Panc1 (cell line): Measurements from ENCODE around the gene SLC13A3. TPM values are rescaled to one million over a fixed set of nuclear protein-coding genes. Genes with fewer than 3 reads are reported as not detected.

ENCODE experiments used
- ATAC-seq: fragments of 200-7000 bp; cut with Tn5 transposase; 2 replicates; pipeline ENCODE4 v1.9.1; 2020; ENCODE audit warnings: mild to moderate bottlenecking, moderate library complexity
- BruUV-seq: library from RNA; stranded (reverse); fragments of 400-500 nt; replicated peaks from 2 replicates; lab custom pipeline; 2021; lab: Mats Ljungman, UMichigan
- CTCF ChIA-PET: fragments of 300-600 bp; sonication (Branson Sonifier 250); formaldehyde crosslinking; loops from one replicate; lab custom pipeline; 2022; ENCODE audit warnings: antibody characterized with exemption; lab: Charles Lee
- POLR2A ChIA-PET: fragments of 300-600 bp; sonication (Branson Sonifier 250); formaldehyde crosslinking; loops from one replicate; lab custom pipeline; 2022; ENCODE audit warnings: antibody characterized with exemption; lab: Charles Lee
- DNase-seq: peaks from one replicate; pipeline ENCODE4 v3.0.0-alpha.2; 2010; ENCODE audit warnings: low read depth, low spot score
- H3K27ac ChIP-seq: 2 replicates; pipeline ENCODE4 v1.5.1; 2011; ENCODE audit warnings: mild to moderate bottlenecking, low read length, inconsistent platforms
- H3K27me3 ChIP-seq: fragments of 200-500 bp; sonication (Bioruptor generic); 2 replicates; pipeline ENCODE4 v1.6.0; 2014; ENCODE audit warnings: low read length, inconsistent platforms; ENCODE audit not compliant: control insufficient read depth, insufficient read depth
- H3K36me3 ChIP-seq: fragments of 200-500 bp; sonication (Bioruptor generic); 2 replicates; pipeline ENCODE4 v1.5.1; 2014; ENCODE audit warnings: inconsistent platforms, mild to moderate bottlenecking, low read length, moderate library complexity; ENCODE audit not compliant: control insufficient read depth, insufficient read depth
- H3K4me1 ChIP-seq: 2 replicates; pipeline ENCODE4 v1.5.1; 2011; ENCODE audit warnings: inconsistent platforms, mild to moderate bottlenecking, low read length, moderate library complexity; ENCODE audit not compliant: control insufficient read depth, insufficient read depth
- H3K4me3 ChIP-seq, 2 experiments: 2 replicates each; pipeline ENCODE4 v1.5.1; 2011 to 2012; ENCODE audit warnings: low read depth in 2 of 2, low read length in 2 of 2, mild to moderate bottlenecking in 2 of 2, inconsistent platforms in 1 of 2, moderate library complexity in 1 of 2
- H3K9me3 ChIP-seq: fragments of 200-500 bp; sonication (Bioruptor generic); 2 replicates; pipeline ENCODE4 v1.5.1; 2014; ENCODE audit warnings: low read depth, mild to moderate bottlenecking, inconsistent platforms, low read length, moderate library complexity; ENCODE audit not compliant: control insufficient read depth, insufficient read depth
- POLR2AphosphoS5 ChIP-seq: IDR thresholded peaks from 2 replicates; pipeline ENCODE4 v1.6.1; 2012; ENCODE audit warnings: mild to moderate bottlenecking, low read depth, low read length, moderate library complexity
- SIN3A ChIP-seq: IDR thresholded peaks from 2 replicates; pipeline ENCODE4 v1.6.1; 2012; ENCODE audit warnings: low read depth, mild to moderate bottlenecking, low read length, moderate library complexity, borderline replicate concordance; ENCODE audit not compliant: insufficient read depth
- TCF7L2 ChIP-seq: IDR thresholded peaks from 2 replicates; pipeline ENCODE4 v1.6.1; 2011; ENCODE audit warnings: mild to moderate bottlenecking, low read depth, low read length, inconsistent platforms
- in situ Hi-C: cut with HindIII; loops from 2 replicates; pipeline ENCODE4 v1.10.0; 2016; ENCODE audit warnings: low sequenced_read_pairs, low pct_unique_long_range_greater_than_20kb
- intact Hi-C: fragments of 100-400 bp; cut with micrococcal nuclease; formaldehyde crosslinking; loops from one replicate; pipeline ENCODE4 v1.10.0; 2022; ENCODE audit not compliant: unreplicated experiment
- total RNA-seq: library from RNA; stranded (reverse); gene quantifications from one replicate; pipeline ENCODE4 v1.2.1, GENCODE V29; 2021; ENCODE audit not compliant: unreplicated experiment
- TF ChIP-seq, protein P1 (sequence below): fragments of 450-650 bp; IDR thresholded peaks from 2 replicates; pipeline ENCODE4 v1.5.1; 2017; ENCODE audit warnings: mild to moderate bottlenecking
- TF ChIP-seq, protein P2 (sequence below), 2 experiments: IDR thresholded peaks; 2 replicates each; pipeline ENCODE4 v1.6.1; 2011 to 2012; ENCODE audit warnings: low read depth in 2 of 2, control low read depth in 1 of 2, low read length in 1 of 2, mild to moderate bottlenecking in 1 of 2, moderate library complexity in 1 of 2; ENCODE audit not compliant: insufficient read depth in 1 of 2

Gene SLC13A3
- total RNA-seq, 1 experiment from 2014 or later = 0.31 TPM

DNA sequence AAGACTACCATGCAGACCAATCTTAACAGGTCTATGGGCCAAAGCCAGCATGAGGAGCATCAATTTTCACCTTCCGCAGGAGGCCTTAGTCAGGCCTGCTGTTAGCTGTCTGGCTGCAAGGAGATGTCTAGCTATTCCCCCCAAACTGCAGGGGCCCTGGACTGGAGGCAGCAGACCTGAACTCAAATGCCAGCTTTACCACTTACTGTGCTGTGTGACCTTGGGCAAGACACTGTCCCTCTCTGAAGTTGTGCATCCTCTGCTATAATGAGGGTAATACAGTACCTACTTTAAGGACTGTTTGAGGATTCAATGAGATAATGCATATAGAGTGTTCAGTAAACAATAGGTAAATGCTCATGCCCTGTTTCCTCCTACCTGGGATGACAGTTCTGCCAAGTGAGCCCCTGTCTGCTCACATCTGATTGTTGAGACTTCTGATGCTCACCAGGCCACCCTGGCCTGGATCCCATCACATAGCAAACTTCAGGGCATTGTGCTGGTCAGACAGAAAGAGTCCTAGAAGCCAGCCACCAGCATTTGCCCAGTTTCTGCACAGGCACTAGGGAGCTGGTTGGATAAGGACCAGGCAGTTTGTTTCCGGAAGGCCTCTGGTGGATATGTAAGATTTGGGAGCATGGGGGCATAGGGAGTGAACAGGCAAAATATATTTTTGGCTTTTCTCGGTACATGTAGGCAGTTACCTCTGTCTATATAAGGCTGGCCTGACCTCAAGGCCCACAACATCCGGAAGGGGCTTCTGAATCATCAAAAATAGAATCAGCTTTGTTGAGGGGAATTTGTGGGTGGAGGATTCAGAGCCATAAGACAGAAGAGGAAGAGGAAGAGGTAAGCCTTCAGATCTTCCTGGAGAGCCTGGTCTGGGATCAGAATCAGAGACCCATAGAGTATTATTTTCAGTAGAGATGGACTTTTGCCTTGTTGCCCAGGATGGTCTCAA is 98.5 kb downstream of the SLC13A3 start:
- Histone ChIP-seq H3K36me3 (no peaks in the 10 kb centered on the region), H3K27ac (no peak overlapping the region), H3K4me3 (no peak overlapping the region), H3K4me1 (no peaks in the 10 kb centered on the region), H3K9me3 (no peaks in the 10 kb centered on the region), H3K27me3 (peaks cover 3% of the 10 kb centered on the region)
- intact Hi-C loops (no loop called here), in situ Hi-C loops (no loop called here)
- ATAC-seq (no peak), DNase-seq (no peak)
- TF ChIP-seq SIN3A (no peak), POLR2AphosphoS5 (no peak), TCF7L2 (no peak)
- TF ChIP-seq, protein P1, sequence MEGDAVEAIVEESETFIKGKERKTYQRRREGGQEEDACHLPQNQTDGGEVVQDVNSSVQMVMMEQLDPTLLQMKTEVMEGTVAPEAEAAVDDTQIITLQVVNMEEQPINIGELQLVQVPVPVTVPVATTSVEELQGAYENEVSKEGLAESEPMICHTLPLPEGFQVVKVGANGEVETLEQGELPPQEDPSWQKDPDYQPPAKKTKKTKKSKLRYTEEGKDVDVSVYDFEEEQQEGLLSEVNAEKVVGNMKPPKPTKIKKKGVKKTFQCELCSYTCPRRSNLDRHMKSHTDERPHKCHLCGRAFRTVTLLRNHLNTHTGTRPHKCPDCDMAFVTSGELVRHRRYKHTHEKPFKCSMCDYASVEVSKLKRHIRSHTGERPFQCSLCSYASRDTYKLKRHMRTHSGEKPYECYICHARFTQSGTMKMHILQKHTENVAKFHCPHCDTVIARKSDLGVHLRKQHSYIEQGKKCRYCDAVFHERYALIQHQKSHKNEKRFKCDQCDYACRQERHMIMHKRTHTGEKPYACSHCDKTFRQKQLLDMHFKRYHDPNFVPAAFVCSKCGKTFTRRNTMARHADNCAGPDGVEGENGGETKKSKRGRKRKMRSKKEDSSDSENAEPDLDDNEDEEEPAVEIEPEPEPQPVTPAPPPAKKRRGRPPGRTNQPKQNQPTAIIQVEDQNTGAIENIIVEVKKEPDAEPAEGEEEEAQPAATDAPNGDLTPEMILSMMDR = no peak
- TF ChIP-seq, protein P2, sequence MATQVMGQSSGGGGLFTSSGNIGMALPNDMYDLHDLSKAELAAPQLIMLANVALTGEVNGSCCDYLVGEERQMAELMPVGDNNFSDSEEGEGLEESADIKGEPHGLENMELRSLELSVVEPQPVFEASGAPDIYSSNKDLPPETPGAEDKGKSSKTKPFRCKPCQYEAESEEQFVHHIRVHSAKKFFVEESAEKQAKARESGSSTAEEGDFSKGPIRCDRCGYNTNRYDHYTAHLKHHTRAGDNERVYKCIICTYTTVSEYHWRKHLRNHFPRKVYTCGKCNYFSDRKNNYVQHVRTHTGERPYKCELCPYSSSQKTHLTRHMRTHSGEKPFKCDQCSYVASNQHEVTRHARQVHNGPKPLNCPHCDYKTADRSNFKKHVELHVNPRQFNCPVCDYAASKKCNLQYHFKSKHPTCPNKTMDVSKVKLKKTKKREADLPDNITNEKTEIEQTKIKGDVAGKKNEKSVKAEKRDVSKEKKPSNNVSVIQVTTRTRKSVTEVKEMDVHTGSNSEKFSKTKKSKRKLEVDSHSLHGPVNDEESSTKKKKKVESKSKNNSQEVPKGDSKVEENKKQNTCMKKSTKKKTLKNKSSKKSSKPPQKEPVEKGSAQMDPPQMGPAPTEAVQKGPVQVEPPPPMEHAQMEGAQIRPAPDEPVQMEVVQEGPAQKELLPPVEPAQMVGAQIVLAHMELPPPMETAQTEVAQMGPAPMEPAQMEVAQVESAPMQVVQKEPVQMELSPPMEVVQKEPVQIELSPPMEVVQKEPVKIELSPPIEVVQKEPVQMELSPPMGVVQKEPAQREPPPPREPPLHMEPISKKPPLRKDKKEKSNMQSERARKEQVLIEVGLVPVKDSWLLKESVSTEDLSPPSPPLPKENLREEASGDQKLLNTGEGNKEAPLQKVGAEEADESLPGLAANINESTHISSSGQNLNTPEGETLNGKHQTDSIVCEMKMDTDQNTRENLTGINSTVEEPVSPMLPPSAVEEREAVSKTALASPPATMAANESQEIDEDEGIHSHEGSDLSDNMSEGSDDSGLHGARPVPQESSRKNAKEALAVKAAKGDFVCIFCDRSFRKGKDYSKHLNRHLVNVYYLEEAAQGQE (IDR thresholded peaks at IDR 0.05; ENCODE audit: insufficient read depth in 1 of 2, low read depth in 2 of 2, low read length in 1 of 2) = no peak
- ChIA-PET POLR2A (no interaction called here), CTCF (no interaction called here)
- no TSS peak for BruUV-seq

DNA sequence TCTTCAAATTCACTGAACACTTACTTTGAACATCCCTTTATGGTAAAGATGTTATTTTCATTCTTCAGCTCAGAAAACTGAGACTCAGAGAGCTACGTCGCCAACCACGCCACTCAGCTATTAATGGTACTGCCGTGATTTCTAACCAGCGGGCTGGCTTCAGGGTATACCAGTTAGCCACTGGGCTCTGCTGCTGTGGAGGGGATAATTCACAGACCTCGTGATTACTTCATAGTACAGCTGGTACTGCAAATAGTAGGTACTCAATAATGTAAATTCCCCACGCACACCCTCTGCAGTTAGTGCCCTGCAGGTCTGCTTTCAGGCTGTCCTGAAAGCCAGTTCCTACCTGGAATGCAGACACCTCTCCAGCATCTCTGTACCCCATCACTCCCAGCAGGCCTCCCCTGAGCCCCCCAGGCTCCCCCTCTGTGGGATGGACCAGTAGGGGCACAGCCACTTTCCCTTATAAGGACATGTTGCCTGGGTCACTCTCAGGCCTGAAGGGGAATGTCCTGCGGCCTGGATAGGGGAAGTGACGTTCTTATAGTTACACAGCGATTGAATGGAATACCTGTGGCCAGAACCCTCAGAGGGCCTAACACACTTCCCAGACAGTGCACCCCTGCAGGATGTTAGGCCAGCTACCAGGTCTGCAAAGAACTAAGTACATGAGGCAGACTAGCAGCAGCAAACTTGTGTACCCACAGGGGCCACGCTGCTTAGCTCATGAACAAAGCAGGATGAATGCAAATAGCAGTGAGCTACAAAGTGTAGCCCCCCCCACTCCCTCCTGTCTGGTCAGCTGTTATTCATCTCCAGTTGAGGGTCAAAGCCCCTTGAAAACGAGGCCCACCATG is 99.5 kb downstream of the SLC13A3 start:
- in situ Hi-C loops = no loop called here
- CTCF ChIA-PET = interaction anchor here (0.6 kb wide), 1 partner anchor 22 kb away, joined by 3 read pairs; no protein-coding TSS in a partner anchor
- Histone ChIP-seq H3K36me3 (no peaks in the 10 kb centered on the region), H3K4me3 (no peak overlapping the region), H3K4me1 (no peaks in the 10 kb centered on the region), H3K27ac (no peak overlapping the region), H3K27me3 (no peaks in the 10 kb centered on the region; the same call in 1 of the 2 replicates), H3K9me3 (no peaks in the 10 kb centered on the region)
- POLR2A ChIA-PET = no interaction called here
- no TSS peak for BruUV-seq
- no peak for TF ChIP-seq SIN3A
- TF ChIP-seq, protein P2 (IDR thresholded peaks at IDR 0.05; ENCODE audit: insufficient read depth in 1 of 2, low read depth in 2 of 2, low read length in 1 of 2) = no peak
- intact Hi-C loops = no loop called here
- no peak for DNase-seq
- ATAC-seq = no peak
